Right lobe of liver (tissue), 4 donors: ENCODE measurements around the gene GOPC.

Experiments used
- CTCF ChIP-seq, 4 donors: fragments of 200-600 bp in 3 of 4; fragments of 450-650 bp in 1 of 4; IDR thresholded peaks; one replicate each; pipeline versions ENCODE4 v1.5.1 to v1.8.0; 2016 to 2022; ENCODE audit warnings: antibody characterized with exemption in 4 of 4, mild to moderate bottlenecking in 2 of 4
- POLR2A ChIP-seq: fragments of 450-650 bp; IDR thresholded peaks from one replicate; pipeline ENCODE4 v1.6.1; 2017; ENCODE audit warnings: antibody characterized with exemption, mild to moderate bottlenecking
- donor health status: DM: no; HTN: no; CAD: no.
- donor health status: DM: no; HTN: no; CAD: no.
- donor health status: DM: no; HTN: yes; CAD: no.

- no peak for TF ChIP-seq CTCF (IDR thresholded peaks at IDR 0.05)
- no peak for TF ChIP-seq POLR2A
Measured at GRCh38 chr6:117512056-117512828, 90.1 kb downstream of the GOPC start.
